GM19395 (cell line): ENCODE data around the gene PIK3CD.

Source experiments
- ATAC-seq: cut with Tn5 transposase; IDR thresholded peaks from one replicate; pipeline ENCODE4 v1.9.1; 2021; ENCODE audit warnings: mild to moderate bottlenecking, moderate library complexity; ENCODE audit not compliant: unreplicated experiment

Gene PIK3CD

GRCh38 chr1:9763914-9764313 is 112.4 kb downstream of the PIK3CD start:
- ATAC-seq, result no peak

GRCh38 chr1:9764550-9764949 is 113.0 kb downstream of the PIK3CD start:
- ATAC-seq, result no peak

- no peak for ATAC-seq
Measured at GRCh38 chr1:9766759-9767442, 115.4 kb downstream of the PIK3CD start.

GRCh38 chr1:9767964-9768668 is 116.6 kb downstream of the PIK3CD start:
- no peak for ATAC-seq

- no peak for ATAC-seq
Measured at GRCh38 chr1:9768983-9769382, 117.5 kb downstream of the PIK3CD start.

GRCh38 chr1:9770298-9770697 is 118.8 kb downstream of the PIK3CD start:
- ATAC-seq, result no peak

GRCh38 chr1:9774712-9775679 is 123.5 kb downstream of the PIK3CD start:
- no peak for ATAC-seq

GRCh38 chr1:9776685-9777084 is 125.2 kb downstream of the PIK3CD start:
- no peak for ATAC-seq
